ENCODE results near the gene GOLGA6A. TPM values are rescaled to one million over a fixed set of nuclear protein-coding genes. Genes with fewer than 3 reads are reported as not detected.

GOLGA6A gene
- total and polyA plus RNA-seq, 9 of the 15 experiments (the other 6 are each of a cell fraction or from before 2014, with no cell fraction given), result not detected

DNA sequence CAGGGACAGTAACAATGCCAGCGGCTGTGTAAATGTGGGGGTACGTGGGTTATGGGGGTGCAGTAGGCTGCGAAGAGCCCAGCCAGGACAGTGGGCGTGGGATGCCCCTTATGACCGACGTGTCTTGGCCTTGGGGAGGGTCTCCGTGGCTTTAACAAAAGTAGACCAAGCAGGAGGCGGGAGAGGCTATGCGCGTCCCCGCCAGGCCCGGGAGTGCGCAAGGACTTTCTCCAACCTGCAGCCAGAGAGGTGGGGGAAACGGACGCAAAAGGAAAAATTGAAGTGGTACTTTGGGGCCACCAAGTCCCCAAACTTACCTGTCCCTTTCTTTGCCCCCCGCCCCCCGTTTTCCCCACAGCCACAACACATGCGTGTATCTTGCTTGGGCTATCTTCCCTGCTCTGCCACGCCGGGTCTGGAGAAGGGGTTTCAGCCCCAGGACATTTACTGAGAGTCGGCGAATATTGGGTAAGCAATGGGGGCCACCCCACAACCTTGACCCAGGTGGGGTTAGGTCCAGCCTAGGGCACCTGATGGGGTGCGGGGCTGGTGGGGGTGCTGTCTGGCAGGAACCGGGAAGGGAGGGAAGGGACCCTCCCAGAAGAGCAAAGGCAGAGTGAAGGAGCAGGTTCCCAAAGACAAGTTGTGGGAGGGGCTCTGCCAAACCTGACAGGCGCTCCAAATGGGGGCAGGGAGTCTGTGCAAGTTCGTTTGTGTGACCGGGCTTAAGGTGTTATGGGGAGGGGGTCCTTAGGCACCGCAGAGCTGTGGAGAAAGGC is 48.7 kb upstream of the GOLGA6A start:
- Histone ChIP-seq H3K27ac (ENCODE audit: extremely low read depth, low read depth, low read length) (no peak overlapping the region), H3K79me2 (ENCODE audit: control insufficient read depth, insufficient read depth, low read length) (no peaks in the 10 kb centered on the region), H3K9ac (ENCODE audit: insufficient read depth in 1 of 2, low read depth in 2 of 2, low read length in 2 of 2) (no peak overlapping the region), H3K4me2 (ENCODE audit: insufficient read depth, low read length) (no peak overlapping the region), H2AFZ (ENCODE audit: low read depth, low read length) (no peak overlapping the region), H3K9me1 (ENCODE audit: control insufficient read depth, insufficient read depth, low read length) (no peaks in the 10 kb centered on the region), H3K36me3 (ENCODE audit: control insufficient read depth, insufficient read depth, low read length) (no peaks in the 10 kb centered on the region), H3K27me3 (ENCODE audit: control insufficient read depth in 2 of 2, insufficient read depth in 2 of 2, low read length in 2 of 2) (peaks cover 39 to 57% of the 10 kb centered on the region in 2 experiments), H3K9me3 (replicated peaks; ENCODE audit: control insufficient read depth, insufficient read depth, low read depth, low read length) (no peaks in the 10 kb centered on the region), H4K20me1 (replicated peaks; ENCODE audit: control insufficient read depth, insufficient read depth, low read length) (no peaks in the 10 kb centered on the region; the same call in 1 of the 2 replicates), H3K4me3 (no peak overlapping the region), H3K4me1 (replicated peaks in 1 of 2; ENCODE audit: control insufficient read depth in 2 of 2, insufficient read depth in 2 of 2, low read length in 2 of 2) (peaks cover 0 to 30% of the 10 kb centered on the region in 2 experiments; a peak in 2 of 5 replicates)
- WGBS (ENCODE audit: insufficient coverage, low coverage, missing lambda C conversion rate), result 9% methylated on average over 17 of the region's 28 CpGs
- no TSS peak for BruUV-seq (replicated peaks)
- intact Hi-C loops (cut with micrococcal nuclease), result no loop called here
- no peak for DNase-seq (ENCODE audit: extremely low read depth in 1 of 4, low spot score in 3 of 4)
- POLR2A ChIA-PET, result no interaction called here
- no peak for FAIRE-seq
- in situ Hi-C loops (cut with MboI), result loop anchor here (25.0 kb wide), 1 partner anchor 1156 kb away; the partner anchor contains the start of gene GOLGA6D
- ATAC-seq, result no peak
- TF ChIP-seq RAD21 (CRISPR knock-in tag; conservative IDR thresholded peaks at IDR 0.05 in 1 of 2, IDR thresholded peaks at IDR 0.05 in 1 of 2) (no peak), ZC3H11A (IDR thresholded peaks at IDR 0.05; ENCODE audit: low read depth, low read length) (no peak), ZNF76 (CRISPR knock-in tag; IDR thresholded peaks at IDR 0.05; ENCODE audit: borderline replicate concordance) (no peak)
- TF ChIP-seq, protein P1, sequence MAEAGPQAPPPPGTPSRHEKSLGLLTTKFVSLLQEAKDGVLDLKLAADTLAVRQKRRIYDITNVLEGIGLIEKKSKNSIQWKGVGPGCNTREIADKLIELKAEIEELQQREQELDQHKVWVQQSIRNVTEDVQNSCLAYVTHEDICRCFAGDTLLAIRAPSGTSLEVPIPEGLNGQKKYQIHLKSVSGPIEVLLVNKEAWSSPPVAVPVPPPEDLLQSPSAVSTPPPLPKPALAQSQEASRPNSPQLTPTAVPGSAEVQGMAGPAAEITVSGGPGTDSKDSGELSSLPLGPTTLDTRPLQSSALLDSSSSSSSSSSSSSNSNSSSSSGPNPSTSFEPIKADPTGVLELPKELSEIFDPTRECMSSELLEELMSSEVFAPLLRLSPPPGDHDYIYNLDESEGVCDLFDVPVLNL (CRISPR knock-in tag; IDR thresholded peaks at IDR 0.05; ENCODE audit: low read depth), result no peak
- CTCF ChIA-PET (ENCODE audit: low intra/inter-chr PET ratio), result no interaction called here

Data from K562 (cell line).